Spleen (tissue), 7 donors: ENCODE measurements around the gene KAT7.

ENCODE experiments used
- CTCF ChIP-seq, 11 experiments: fragments of 200-600 bp in 7 of 11; fragments of 450-650 bp in 4 of 11; sonication (generic) in 4 of 11; IDR thresholded peaks in 8 of 11; conservative IDR thresholded peaks in 3 of 11; 1 replicate in 7 of 11; 2 replicates in 4 of 11; pipeline versions ENCODE4 v1.4.0 to v1.8.0; 2016 to 2021; ENCODE audit warnings: antibody characterized with exemption in 11 of 11, inconsistent platforms in 4 of 11, mild to moderate bottlenecking in 1 of 11
- POLR2AphosphoS5 ChIP-seq, 3 donors: sonication (generic); formaldehyde crosslinking; IDR thresholded peaks; one replicate each; pipeline ENCODE4 v1.5.1; 2017; ENCODE audit warnings: antibody characterized with exemption in 3 of 3
- donor health status: DM: no; HTN: no; CAD: no; lungs with moderate emphysema.
- donor health status: DM: no; HTN: no; CAD: no.
- donor health status: DM: no; HTN: no; CAD: no.

- TF ChIP-seq POLR2AphosphoS5 (IDR thresholded peaks at IDR 0.05) (no peak), CTCF (IDR thresholded peaks at IDR 0.05 in 8 of 11, conservative IDR thresholded peaks at IDR 0.05 in 3 of 11) (no peak)
Observed at GRCh38 chr17:49776551-49777300, 11.8 kb upstream of the KAT7 start.
